GM18508 (cell line): ENCODE results near the gene SPDYE17.
"Not testable (repeated sequence)": the region's sequence is repeated elsewhere in the genome, so short reads cannot be mapped to it uniquely, and the experiment has no call there.

ENCODE experiments used
- ATAC-seq: cut with Tn5 transposase; IDR thresholded peaks from one replicate; pipeline ENCODE4 v1.9.1; 2021; ENCODE audit warnings: moderate number of reproducible peaks; ENCODE audit not compliant: insufficient read depth, unreplicated experiment

The SPDYE17 gene, protein sequence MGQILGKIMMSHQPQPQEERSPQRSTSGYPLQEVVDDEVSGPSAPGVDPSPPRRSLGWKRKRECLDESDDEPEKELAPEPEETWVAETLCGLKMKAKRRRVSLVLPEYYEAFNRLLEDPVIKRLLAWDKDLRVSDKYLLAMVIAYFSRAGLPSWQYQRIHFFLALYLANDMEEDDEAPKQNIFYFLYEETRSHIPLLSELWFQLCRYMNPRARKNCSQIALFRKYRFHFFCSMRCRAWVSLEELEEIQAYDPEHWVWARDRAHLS

DNA sequence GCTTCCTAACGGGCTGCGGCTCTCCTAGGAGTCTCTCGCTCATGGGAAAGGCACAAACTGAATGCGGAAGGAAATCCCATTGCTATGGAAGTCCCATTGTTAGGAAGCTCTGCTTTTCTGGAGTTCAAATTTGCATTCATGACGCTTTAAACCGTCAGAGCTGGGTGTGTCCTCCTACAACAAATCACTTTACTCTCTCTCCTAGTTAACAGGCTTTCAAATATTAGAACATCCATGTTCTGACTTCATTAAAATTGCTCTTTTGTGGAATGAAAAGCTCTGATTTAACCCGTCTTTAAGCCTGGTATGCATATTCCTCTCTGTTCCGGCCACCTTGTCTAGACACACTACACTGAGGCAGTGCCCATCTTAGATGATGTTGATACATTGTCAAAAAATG lies at the start of gene SPDYE17:
Gene SPDYE17 (minus strand): TSS at position 101 of the 400 bp plus-strand sequence. CDS start 1,791 bp downstream, outside the sequence.
- ATAC-seq: not testable (repeated sequence)

GRCh38 chr7:77080236-77080635 lies 48.1 kb upstream of the SPDYE17 start:
- not testable (repeated sequence) for ATAC-seq

GRCh38 chr7:77079624-77080023 lies 47.5 kb upstream of the SPDYE17 start:
- not testable (repeated sequence) for ATAC-seq

- ATAC-seq: not testable (repeated sequence)
Measured at GRCh38 chr7:77079112-77079511, 47.0 kb upstream of the SPDYE17 start.

- not testable (repeated sequence) for ATAC-seq
Measured at GRCh38 chr7:77077060-77077459, 44.9 kb upstream of the SPDYE17 start.

- not testable (repeated sequence) for ATAC-seq
Measured at GRCh38 chr7:77074786-77075396, 42.7 kb upstream of the SPDYE17 start.

DNA sequence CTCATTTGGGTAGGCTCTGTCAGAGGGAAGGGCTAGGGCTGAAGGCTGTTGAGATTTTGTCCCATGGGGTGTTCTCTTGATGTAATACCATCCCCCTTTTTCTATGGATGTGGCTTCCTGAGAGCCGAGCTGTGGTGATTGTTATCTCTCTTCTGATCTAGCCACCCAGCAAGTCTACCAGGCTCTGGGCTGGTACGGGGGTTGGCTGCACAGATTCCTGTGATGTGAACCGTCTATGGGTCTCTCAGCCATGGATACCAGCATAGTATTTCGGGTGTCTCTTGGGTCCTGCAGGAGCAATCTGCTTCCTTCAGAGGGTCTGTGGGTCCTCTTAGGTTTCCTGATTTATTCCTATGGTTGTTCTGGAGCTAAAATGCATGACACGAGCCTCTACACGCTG lies 38.9 kb upstream of the SPDYE17 start:
- ATAC-seq: not testable (repeated sequence)

- not testable (repeated sequence) for ATAC-seq
Measured at GRCh38 chr7:77065869-77066268, 33.7 kb upstream of the SPDYE17 start.

- ATAC-seq: not testable (repeated sequence)
Measured at GRCh38 chr7:77063732-77064131, 31.6 kb upstream of the SPDYE17 start.

DNA sequence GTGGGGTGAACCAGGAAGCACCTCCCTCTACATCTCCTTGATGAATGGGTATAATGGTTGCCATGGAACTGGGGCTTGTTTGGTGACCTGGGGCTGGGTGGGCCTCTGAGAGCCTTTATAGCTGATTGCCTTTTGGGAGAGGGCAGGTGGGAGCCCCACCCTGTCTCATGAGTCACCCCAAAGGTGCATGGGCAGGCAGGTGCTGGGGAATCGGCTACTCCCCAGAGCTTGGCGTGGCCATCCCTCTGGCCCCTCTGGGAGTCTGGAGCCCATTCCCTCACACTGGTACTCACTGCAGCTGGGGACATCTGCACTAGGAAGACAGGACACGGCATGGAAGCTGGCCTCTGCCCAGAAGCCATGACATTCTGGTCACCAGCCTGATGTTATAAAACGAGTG lies 30.4 kb upstream of the SPDYE17 start, which contains the start of gene SPDYE18:
Gene SPDYE18 (minus strand): TSS at position 2 of the 400 bp plus-strand sequence. CDS start 2,046 bp downstream, outside the sequence.
- ATAC-seq: not testable (repeated sequence)

DNA sequence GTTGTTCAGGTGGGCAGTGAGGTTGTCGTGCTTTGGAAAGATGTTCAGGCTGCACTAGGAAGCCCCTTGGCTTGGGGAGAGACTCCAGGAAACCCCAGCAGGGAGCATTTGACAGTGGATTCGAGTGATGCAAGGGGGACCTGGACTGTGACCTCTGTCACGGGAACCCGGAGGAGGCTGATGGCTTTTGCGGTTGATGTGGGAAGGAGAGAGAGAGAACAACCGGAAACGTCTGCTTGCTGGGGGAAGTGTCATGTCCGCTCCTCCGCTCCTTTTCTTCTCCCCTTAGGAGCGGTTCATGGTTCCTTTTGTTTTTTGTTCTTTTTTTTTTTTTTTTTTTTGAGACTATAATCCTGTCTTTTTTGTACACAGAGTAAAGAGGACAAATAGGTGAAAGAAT lies 5.8 kb downstream of the SPDYE17 start:
- not testable (repeated sequence) for ATAC-seq

- ATAC-seq: not testable (repeated sequence)
Measured at GRCh38 chr7:77010074-77010680, 22.0 kb downstream of the SPDYE17 start.

- ATAC-seq: not testable (repeated sequence)
Measured at GRCh38 chr7:77008000-77008399, 24.2 kb downstream of the SPDYE17 start.

DNA sequence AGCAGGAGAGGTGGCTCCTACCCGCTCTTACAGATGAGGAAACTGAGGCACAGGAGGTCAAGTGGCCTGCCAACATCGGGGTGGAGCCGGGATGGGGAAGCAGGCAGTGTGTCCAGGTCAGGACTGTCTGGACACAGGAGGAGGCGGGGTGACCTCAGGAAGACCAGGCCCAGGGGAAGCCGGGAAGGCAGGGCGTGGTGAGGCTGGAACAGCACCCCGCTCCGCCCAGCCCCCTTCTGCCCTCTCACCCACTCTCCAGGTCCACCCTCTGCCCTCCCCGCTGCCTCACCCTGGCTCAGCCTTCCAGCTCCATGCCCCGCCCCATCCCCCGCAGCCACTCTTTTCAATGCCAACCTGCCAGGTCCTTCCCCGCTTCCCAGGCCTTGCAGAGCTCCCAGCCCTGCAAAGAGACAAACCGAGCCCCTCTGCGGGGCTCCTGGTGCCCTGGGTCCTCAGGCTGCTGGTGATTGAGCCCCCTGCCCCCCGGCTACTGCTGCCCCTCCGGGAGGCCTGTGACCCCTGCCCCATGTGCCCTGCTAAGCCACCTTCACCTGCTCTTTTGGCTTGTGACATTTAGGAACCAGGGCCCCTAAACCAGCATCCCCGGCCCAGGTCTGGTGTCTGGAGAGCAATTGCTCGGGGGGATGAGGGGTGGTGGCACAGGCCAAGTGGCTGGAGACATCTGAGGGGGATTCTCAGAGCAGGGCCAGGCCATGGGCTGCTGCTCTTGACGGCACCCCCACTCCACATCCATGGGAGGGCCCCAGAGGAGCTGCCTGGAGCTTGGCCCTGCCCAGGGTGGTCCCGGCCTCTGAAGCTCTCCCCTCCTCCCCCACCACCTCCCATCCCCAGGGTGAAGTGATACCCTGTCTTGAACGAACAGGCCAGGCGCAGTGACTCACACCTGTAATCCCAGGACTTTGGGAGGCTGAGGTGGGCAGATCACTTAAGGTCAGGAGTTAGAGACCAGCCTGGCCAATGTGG lies 25.7 kb downstream of the SPDYE17 start:
- ATAC-seq: not testable (repeated sequence)

DNA sequence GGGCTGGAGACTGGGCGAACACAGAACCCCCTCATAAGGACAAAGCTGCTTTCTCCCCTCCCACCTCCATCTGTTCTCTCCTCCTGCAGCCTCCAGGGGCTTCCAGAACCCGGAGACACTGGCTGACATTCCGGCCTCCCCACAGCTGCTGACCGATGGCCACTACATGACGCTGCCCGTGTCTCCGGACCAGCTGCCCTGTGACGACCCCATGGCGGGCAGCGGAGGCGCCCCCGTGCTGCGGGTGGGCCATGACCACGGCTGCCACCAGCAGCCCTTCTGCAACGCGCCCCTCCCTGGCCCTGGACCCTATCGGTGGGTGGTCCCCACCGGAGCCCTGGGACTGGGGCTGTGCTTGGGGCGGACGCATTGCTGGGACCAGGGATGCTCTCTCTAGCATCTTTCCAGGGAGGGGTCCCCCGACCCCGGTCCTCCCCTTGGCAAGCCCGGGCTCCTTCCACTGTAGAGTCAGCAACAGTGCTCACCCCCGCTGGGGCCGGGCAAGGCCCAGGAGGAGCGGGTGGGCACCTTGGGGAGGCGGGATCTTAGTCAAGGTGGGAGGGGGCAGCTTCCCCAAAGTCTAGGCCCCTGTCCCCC lies 26.6 kb downstream of the SPDYE17 start:
- not testable (repeated sequence) for ATAC-seq

DNA sequence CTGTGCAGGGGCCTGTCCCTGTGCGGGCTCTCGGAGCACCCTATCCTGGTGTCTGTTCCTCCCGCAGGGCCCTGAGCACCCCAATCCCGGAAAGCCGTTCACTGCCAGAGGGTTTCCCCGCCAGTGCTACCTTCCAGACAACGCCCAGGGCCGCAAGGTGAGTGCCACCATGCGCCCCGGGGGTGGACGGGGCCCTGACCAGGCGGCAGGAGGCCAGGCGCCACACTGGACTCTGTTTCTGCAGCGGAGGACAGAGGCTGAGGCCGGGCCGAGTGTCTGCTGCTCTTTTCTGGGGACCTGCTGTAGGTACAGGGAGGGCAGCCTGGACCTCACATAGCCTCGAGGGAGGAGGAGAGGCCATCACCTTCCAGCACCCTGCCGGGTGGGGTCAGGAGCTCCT lies 28.0 kb downstream of the SPDYE17 start:
- not testable (repeated sequence) for ATAC-seq

DNA sequence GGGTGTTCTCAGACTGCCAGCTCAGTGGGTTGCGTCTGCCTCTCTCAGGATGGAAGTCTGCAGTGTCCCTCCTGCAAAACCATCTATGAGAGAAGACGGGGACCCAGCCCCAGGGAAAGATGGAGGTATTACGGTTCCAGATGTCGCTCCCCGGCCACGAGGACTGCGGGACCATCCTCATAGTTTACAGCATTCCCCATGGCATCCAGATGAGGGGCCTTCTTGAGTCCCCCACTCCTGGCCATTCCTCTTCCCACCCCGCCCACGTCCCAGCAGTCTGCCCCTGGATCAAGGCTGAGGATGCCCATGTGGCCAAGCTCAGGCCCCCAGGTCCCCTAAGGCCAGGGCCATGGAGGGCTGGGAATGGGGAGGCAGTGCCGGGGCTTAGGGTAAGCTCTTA lies 28.9 kb downstream of the SPDYE17 start:
- not testable (repeated sequence) for ATAC-seq

DNA sequence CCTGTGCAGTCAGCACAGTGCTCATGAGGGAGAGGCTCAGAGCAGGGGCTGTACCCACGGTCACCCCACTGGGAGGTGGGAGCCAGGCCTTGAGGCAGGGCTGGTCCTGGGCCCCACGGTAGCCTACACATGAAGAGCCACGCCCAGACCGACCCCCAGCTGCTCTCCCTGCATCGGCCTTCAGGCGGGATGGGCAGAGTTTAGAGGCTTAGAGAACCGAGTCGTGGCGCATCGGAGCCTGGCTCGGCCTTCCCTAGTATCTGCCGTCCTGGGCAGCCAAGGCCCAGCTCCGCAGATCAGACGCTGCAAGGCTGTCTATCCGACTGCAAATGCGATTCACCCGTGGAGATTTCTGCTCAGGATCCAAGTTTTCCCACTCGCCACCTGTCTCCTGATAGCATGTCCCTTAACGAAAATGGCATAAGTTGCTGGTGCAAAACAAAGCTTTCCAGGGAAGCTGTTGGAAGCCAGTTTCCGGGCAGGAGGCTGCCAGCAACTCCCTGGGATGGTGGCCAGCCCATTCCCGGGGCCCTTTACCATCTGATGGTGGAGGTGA lies 29.4 kb downstream of the SPDYE17 start:
- not testable (repeated sequence) for ATAC-seq

GRCh38 chr7:77002104-77002503 lies 30.1 kb downstream of the SPDYE17 start:
- not testable (repeated sequence) for ATAC-seq
